ENCODE data around the gene OSBPL8. TPM values are rescaled to one million over a fixed set of nuclear protein-coding genes. Genes with fewer than 3 reads are reported as not detected.

The OSBPL8 gene
- total and polyA plus RNA-seq, 5 experiments from 2014 or later = 103 to 143 (median 114) TPM

Other genes with a start within 250 kb of the OSBPL8 start
- gene BBS10, start 211.4 kb downstream of the OSBPL8 start, total RNA-seq = 1 to 10 TPM; 8.8 to 9.2 TPM
- 1 to 10 TPM in 2 of 3 donors, under 1 TPM in 1; 0.97 to 2.8 (median 2.1) TPM for gene BBS10, start 211.4 kb downstream of the OSBPL8 start, polyA plus RNA-seq
- 10 to 100 TPM; 62.0 to 68.0 TPM for gene ZDHHC17, start 204.3 kb upstream of the OSBPL8 start, total RNA-seq
- gene ZDHHC17, start 204.3 kb upstream of the OSBPL8 start, polyA plus RNA-seq = 10 to 100 TPM; 10.1 to 11.5 (median 10.5) TPM

Measured in naive thymus-derived CD8-positive, alpha-beta T cell (primary cell).